Astrocyte (in vitro differentiated cells and primary cell): Measurements from ENCODE around the gene IPCEF1. TPM values are rescaled to one million over a fixed set of nuclear protein-coding genes. Genes with fewer than 3 reads are reported as not detected.
"Not testable (repeated sequence)": the region's sequence is repeated elsewhere in the genome, so short reads cannot be mapped to it uniquely, and the experiment has no call there.

Experiments
- DNase-seq: peaks from one replicate; pipeline ENCODE4 v3.0.0-alpha.2; 2010; ENCODE audit warnings: low read depth
- FAIRE-seq: peaks from 2 replicates; lab custom pipeline; 2011; peaks lifted over from hg19 to GRCh38; lab: Jason Lieb, UNC
- H2AFZ ChIP-seq: 2 replicates; pipeline ENCODE4 v1.6.0; 2012; ENCODE audit warnings: low read depth, low read length, inconsistent platforms
- H3K27ac ChIP-seq: 2 replicates; pipeline ENCODE4 v1.5.1; 2011; ENCODE audit warnings: low read depth, low read length, inconsistent platforms
- H3K27me3 ChIP-seq: 2 replicates; pipeline ENCODE4 v1.6.0; 2011; ENCODE audit warnings: low read length, inconsistent platforms; ENCODE audit not compliant: insufficient read depth
- H3K36me3 ChIP-seq: 2 replicates; pipeline ENCODE4 v1.5.1; 2011; ENCODE audit warnings: low read length, inconsistent platforms; ENCODE audit not compliant: insufficient read depth
- H3K4me1 ChIP-seq: 2 replicates; pipeline ENCODE4 v1.5.1; 2011; ENCODE audit warnings: low read length, inconsistent platforms; ENCODE audit not compliant: insufficient read depth
- H3K4me2 ChIP-seq: 2 replicates; pipeline ENCODE4 v1.6.0; 2012; ENCODE audit warnings: low read length, inconsistent platforms
- H3K4me3 ChIP-seq: 2 replicates; pipeline ENCODE4 v1.5.1; 2011; ENCODE audit warnings: low read depth, mild to moderate bottlenecking, low read length, inconsistent platforms; ENCODE audit not compliant: insufficient read depth
- H3K79me2 ChIP-seq: 2 replicates; pipeline ENCODE4 v1.6.0; 2012; ENCODE audit warnings: mild to moderate bottlenecking, low read length, inconsistent platforms; ENCODE audit not compliant: insufficient read depth
- H3K9ac ChIP-seq: 2 replicates; pipeline ENCODE4 v1.6.0; 2012; ENCODE audit warnings: mild to moderate bottlenecking, low read length, inconsistent platforms
- H3K9me3 ChIP-seq: 2 replicates; pipeline ENCODE4 v1.5.1; 2012; ENCODE audit warnings: low read depth, mild to moderate bottlenecking, low read length, inconsistent platforms; ENCODE audit not compliant: insufficient read depth
- H4K20me1 ChIP-seq: 2 replicates; pipeline ENCODE4 v1.6.0; 2012; ENCODE audit warnings: low read length, inconsistent platforms; ENCODE audit not compliant: insufficient read depth
- H3K27ac Mint-ChIP-seq: one replicate; pipeline ENCODE4 v1.8.0; 2021; ENCODE audit warnings: mild to moderate bottlenecking, mixed read lengths; ENCODE audit not compliant: unreplicated experiment
- H3K27me3 Mint-ChIP-seq: one replicate; pipeline ENCODE4 v1.8.0; 2021; ENCODE audit warnings: low read depth, mixed read lengths; ENCODE audit not compliant: unreplicated experiment
- H3K36me3 Mint-ChIP-seq: one replicate; pipeline ENCODE4 v1.8.0; 2021; ENCODE audit warnings: low read depth, mixed read lengths; ENCODE audit not compliant: unreplicated experiment
- H3K4me1 Mint-ChIP-seq: one replicate; pipeline ENCODE4 v1.8.0; 2021; ENCODE audit warnings: low read depth, mixed read lengths; ENCODE audit not compliant: unreplicated experiment
- H3K4me3 Mint-ChIP-seq: one replicate; pipeline ENCODE4 v1.8.0; 2021; ENCODE audit warnings: mild to moderate bottlenecking, moderate library complexity, mixed read lengths; ENCODE audit not compliant: unreplicated experiment
- H3K9me3 Mint-ChIP-seq: one replicate; pipeline ENCODE4 v1.8.0; 2021; ENCODE audit warnings: mild to moderate bottlenecking, mixed read lengths; ENCODE audit not compliant: unreplicated experiment
- EZH2 ChIP-seq: IDR thresholded peaks from 2 replicates; pipeline ENCODE4 v1.6.1; 2012; ENCODE audit warnings: mild to moderate bottlenecking, low read length, inconsistent platforms; ENCODE audit not compliant: insufficient read depth
- total RNA-seq: library from RNA; stranded (reverse); gene quantifications from 2 replicates; pipeline ENCODE4 v1.2.1, GENCODE V29; 2021
- TF ChIP-seq, protein P1 (sequence below): IDR thresholded peaks from 2 replicates; pipeline ENCODE4 v1.5.1; 2011; ENCODE audit warnings: low read depth, mild to moderate bottlenecking, inconsistent platforms, low read length, moderate library complexity; ENCODE audit not compliant: insufficient read depth

IPCEF1 gene
- total RNA-seq, 1 donor from 2014 or later: 0.16 TPM

- H3K9ac ChIP-seq: no peak overlapping the region
- no peaks in the 10 kb centered on the region for H3K79me2 ChIP-seq
- FAIRE-seq: no peak
- H3K4me3 Mint-ChIP-seq: no peak overlapping the region
- no peak overlapping the region for H2AFZ ChIP-seq
- H3K27me3 ChIP-seq: no peaks in the 10 kb centered on the region
- no peaks in the 10 kb centered on the region for H3K36me3 Mint-ChIP-seq
- H3K4me1 ChIP-seq: no peaks in the 10 kb centered on the region
- H3K4me1 Mint-ChIP-seq: no peaks in the 10 kb centered on the region
- H3K27me3 Mint-ChIP-seq: no peaks in the 10 kb centered on the region
- TF ChIP-seq EZH2: no peak
- H3K27ac Mint-ChIP-seq: no peak overlapping the region
- no peak for DNase-seq
- no peaks in the 10 kb centered on the region for H3K9me3 ChIP-seq
- peaks cover 2% of the 10 kb centered on the region for H3K9me3 Mint-ChIP-seq
- no peaks in the 10 kb centered on the region for H4K20me1 ChIP-seq
- H3K36me3 ChIP-seq: no peaks in the 10 kb centered on the region
- no peak overlapping the region for H3K4me3 ChIP-seq
- H3K4me2 ChIP-seq: no peak overlapping the region
- no peak overlapping the region for H3K27ac ChIP-seq
These were observed 24.9 kb downstream of the IPCEF1 start for GRCh38 chr6:154331750-154332149.

DNA sequence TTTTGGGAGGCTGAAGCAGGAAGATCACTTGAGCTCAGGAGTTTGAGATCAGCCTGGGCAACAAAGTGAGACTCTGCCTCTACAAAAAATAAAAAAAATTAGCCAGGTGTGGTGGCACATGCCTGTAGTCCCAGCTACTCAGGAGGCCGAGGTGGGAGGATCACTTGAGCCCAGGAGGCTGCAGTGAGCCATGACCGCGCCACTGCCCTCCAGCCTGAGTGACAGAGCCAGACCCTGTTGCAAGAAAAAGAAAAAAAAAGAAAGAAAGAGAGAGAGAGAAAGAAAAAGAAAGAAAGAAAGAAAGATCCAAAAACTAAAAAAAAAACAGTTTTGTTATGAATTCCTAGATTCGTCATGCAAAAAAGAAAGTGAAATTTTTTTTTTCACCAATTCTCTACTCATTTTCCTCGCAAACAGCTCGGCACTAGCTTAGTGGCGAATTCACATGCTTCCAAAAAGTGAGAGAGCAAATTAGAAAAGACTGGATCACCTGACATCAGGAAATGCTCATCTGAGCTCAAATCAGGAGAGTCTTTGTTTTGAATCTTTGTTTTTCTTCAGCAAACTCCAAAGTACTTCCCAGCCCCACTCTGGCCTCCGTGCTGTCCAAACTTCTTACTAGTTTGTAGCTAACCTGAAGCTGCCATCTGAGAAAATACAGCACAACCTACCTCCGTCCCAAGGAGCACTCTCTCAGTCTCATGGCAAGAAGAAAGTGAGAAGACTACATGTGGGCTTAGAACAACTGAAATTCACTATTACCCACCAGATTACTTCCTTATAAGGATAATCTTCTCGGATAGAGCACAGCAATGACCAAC, 27.0 kb downstream of the IPCEF1 start:
- peaks cover 2% of the 10 kb centered on the region for H3K9me3 Mint-ChIP-seq
- no peak for TF ChIP-seq EZH2
- TF ChIP-seq, protein P1, sequence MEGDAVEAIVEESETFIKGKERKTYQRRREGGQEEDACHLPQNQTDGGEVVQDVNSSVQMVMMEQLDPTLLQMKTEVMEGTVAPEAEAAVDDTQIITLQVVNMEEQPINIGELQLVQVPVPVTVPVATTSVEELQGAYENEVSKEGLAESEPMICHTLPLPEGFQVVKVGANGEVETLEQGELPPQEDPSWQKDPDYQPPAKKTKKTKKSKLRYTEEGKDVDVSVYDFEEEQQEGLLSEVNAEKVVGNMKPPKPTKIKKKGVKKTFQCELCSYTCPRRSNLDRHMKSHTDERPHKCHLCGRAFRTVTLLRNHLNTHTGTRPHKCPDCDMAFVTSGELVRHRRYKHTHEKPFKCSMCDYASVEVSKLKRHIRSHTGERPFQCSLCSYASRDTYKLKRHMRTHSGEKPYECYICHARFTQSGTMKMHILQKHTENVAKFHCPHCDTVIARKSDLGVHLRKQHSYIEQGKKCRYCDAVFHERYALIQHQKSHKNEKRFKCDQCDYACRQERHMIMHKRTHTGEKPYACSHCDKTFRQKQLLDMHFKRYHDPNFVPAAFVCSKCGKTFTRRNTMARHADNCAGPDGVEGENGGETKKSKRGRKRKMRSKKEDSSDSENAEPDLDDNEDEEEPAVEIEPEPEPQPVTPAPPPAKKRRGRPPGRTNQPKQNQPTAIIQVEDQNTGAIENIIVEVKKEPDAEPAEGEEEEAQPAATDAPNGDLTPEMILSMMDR: no peak
- DNase-seq: no peak
- FAIRE-seq: no peak
- Histone ChIP-seq H3K36me3 (no peaks in the 10 kb centered on the region), H4K20me1 (no peaks in the 10 kb centered on the region), H3K27ac (no peak overlapping the region), H3K9me3 (no peaks in the 10 kb centered on the region), H3K4me3 (no peak overlapping the region), H3K4me2 (no peak overlapping the region), H2AFZ (peak overlapping the region; percentile 41), H3K27me3 (no peaks in the 10 kb centered on the region), H3K4me1 (no peaks in the 10 kb centered on the region), H3K9ac (no peak overlapping the region), H3K79me2 (no peaks in the 10 kb centered on the region)
- H3K36me3 Mint-ChIP-seq: no peaks in the 10 kb centered on the region
- no peak overlapping the region for H3K4me3 Mint-ChIP-seq
- H3K27ac Mint-ChIP-seq: no peak overlapping the region
- no peaks in the 10 kb centered on the region for H3K4me1 Mint-ChIP-seq
- no peaks in the 10 kb centered on the region for H3K27me3 Mint-ChIP-seq

DNA sequence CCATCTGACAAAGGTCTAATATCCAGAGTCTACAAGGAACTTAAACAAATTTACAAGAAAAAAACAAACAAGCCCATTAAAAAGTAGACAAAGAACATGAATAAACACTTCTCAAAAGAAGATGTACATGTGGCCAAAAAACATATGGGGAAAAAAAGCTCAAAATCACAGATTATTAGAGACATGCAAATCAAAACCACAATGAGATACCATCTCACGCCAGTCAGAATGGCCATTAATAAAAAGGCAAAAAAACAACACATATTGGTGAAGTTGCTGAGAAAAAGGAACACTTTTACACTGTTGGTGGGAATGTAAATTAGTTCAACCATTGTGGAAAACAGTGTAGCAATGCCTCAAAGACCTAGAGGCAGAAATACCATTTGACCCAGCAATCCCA, 29.3 kb downstream of the IPCEF1 start:
- not testable (repeated sequence) for H3K27ac Mint-ChIP-seq, H3K9ac ChIP-seq, H2AFZ ChIP-seq, H3K79me2 ChIP-seq, H3K4me1 Mint-ChIP-seq, H3K27me3 Mint-ChIP-seq, H3K36me3 ChIP-seq, H3K9me3 ChIP-seq, H3K4me2 ChIP-seq, H4K20me1 ChIP-seq, DNase-seq, FAIRE-seq, H3K36me3 Mint-ChIP-seq, H3K4me3 Mint-ChIP-seq, H3K4me1 ChIP-seq, H3K4me3 ChIP-seq, H3K27me3 ChIP-seq, H3K27ac ChIP-seq, H3K9me3 Mint-ChIP-seq
